ENCODE results near the gene SPATS2.
"Not testable (repeated sequence)": the region's sequence is repeated elsewhere in the genome, so short reads cannot be mapped to it uniquely, and the experiment has no call there.

Gene SPATS2

DNA sequence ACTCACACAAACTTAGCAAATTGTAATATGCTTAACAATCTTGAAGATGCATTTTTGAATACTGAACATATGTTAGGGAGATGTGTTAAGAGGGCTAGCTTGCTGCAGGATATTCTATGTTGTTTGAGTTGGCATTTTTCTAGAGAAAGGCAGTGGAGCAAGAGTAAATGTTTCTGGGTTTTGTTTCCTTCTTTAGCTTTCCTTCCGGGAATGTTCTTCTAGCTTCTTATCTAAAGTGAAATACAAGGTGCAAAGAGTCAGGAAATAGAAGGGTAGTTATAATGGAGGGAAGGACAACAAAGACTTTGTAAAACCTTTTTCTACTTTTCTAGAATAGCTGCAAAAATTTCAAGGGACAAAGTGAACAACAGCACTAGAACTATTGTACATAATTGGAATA, 94.0 kb downstream of the SPATS2 start:
- no peak for DNase-seq (ENCODE audit: low read depth in 2 of 3, low spot score in 1 of 3)

DNA sequence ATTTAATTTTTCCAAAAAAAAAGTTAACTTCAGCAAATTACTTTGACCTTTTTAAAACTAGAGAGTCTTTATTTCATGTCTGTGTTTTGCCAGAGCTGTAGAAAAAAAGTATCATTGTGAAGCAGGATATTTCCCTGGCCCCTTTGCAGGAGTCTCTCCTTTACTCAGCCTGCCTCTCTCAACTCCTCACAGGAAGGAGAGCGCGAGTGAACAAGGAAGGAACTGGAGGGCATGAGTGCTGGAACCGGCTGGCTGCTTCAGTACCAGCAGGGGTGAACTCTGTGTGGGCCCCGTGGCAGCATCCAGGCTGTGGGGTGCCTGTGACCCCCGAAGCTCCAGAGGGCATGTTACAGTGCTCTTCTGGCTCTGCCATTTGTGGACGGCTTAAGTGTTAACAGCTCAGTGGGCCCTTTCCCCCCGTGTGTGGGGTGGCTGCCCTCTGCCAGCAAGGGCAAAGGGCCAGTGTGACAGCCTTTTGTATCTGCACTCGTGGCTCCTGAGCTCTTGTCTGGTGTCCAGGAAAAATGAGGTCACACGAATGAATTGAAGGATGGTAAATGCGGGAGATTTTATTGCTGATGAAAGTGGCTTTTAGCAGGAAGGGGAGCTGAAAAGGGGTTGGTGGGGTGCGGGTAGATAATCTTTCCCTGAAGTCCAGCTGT, 95.0 kb downstream of the SPATS2 start:
- no peak for DNase-seq (ENCODE audit: low read depth in 2 of 3, low spot score in 1 of 3)

DNA sequence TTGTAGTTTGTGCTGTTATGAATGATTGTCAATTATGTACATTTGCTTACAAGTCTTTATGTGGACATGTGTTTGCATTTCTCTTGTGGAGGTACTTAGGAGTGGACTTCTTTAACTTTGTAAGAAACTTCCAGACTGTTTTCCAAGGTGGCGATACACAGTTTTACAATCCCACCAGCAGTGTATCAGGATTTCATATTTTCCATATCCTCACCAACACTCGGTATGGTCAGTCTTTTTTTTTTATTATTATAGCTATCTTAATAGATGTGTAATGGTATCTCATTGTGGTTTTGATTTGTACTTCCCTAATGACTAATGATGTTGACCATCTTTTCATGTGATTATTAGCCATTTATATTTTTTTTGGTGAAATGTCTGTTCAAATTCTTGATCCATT, 97.9 kb downstream of the SPATS2 start:
- no peak for DNase-seq (ENCODE audit: low read depth in 2 of 3, low spot score in 1 of 3)

DNA sequence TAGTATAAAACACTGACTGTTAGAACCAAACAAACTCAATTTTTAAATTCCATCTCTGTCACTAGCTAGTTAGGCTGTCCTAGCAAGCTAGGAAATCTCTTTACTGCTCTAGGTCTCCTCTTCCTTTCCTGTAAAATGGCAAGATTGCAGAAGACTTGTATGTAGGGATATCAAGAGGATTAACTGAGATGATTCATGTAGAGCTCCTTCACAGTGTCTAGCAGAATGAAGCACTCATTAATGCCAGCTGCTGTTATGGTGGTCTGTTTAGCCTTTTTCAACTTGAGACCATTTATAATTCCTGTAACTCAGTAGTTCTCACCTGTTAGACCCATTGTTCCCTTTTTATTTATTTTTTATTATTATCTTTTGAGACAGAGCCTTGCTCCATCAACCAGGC, 103.7 kb downstream of the SPATS2 start:
- no peak for DNase-seq (ENCODE audit: low read depth in 2 of 3, low spot score in 1 of 3)

DNA sequence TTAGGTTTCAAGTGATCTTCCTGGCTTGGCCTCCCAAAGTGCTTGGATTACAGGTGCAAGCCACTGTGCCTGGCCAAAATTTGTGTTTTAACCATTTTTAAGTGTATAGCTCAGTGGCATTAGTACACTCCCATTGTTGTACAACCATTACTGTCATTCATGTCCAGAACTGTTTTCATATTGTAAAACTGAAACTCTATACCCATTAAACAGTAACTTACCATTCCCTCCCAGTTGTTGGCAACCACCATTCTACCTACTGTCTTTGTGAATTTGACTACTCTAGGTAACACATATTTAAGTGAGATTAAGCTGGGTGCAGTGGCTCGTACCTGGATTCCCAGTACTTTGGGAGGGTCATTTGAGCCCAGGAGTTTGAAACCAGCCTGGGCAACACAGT, 104.3 kb downstream of the SPATS2 start:
- no peak for DNase-seq (ENCODE audit: low read depth in 2 of 3, low spot score in 1 of 3)

- DNase-seq (ENCODE audit: low read depth in 2 of 3, low spot score in 1 of 3), result no peak
Observed at GRCh38 chr12:49476091-49476490, 108.8 kb downstream of the SPATS2 start.

- DNase-seq (ENCODE audit: low read depth in 2 of 3, low spot score in 1 of 3), result no peak
Observed at GRCh38 chr12:49478949-49479664, 111.8 kb downstream of the SPATS2 start.

DNA sequence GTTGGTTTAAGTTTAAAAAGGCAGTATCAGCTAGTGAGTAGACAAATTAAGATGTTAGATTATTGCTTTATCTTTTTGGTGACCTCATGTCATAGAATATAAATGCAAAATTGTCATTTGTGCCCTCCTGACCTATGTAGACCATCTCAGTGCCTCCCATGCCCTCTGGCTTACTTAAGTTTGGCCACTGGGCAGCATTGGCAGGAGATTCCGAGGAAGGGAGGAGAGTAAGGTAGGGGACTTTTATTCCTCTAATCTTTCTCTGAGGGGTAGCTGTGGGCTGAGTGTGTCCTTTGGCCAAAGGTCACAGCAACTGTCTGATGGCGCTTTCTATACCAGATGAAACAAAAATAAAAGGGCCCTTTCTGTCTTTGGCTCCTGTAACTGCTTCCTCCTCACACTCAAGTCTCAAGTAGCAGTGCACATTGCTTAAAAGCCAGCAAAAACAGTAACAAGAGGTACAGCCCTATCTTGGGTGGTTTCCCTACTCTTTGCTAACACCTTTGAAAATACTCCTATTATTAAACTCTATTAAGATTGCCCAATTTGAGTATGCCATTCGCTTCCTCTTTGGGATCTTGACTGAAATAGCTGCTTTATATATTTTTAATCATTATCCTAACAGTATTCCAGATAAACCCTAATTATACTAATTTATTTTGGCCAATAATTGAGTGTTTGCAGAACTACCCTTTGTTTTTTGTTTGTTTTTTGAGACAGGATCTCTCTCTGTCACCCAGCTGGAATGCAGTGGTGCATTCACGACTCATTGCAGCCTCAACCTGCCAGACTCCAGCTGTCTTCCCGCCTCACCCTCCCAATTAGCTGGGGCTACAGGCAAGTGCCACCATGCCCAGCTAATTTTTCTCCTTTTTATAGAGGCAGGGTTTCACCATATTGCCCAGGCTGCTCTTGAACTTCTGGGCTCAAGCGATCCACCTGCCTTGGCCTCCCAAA, 115.1 kb downstream of the SPATS2 start:
- DNase-seq (ENCODE audit: low read depth in 2 of 3, low spot score in 1 of 3), result no peak

- DNase-seq (ENCODE audit: low read depth in 2 of 3, low spot score in 1 of 3), result no peak
Observed at GRCh38 chr12:49483619-49484018, 116.4 kb downstream of the SPATS2 start.

DNA sequence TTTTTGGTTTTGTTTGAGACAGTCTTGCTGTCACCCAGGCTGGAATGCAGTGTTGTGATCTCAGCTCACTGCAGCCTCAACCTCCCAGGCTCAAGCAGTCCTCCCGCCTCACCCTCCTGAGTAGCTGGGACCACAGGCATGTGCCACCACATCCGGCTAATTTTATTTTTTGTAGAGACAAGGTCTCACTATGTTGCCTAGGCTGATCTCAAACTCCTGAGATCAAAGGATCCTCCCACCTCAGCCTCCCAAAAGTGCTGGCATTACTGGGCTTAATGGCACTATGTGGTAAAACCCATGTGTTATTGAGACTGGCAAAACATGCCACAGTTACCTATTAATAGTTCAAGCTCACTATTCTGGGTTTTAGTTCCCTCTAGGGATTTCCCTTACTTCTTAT, 120.3 kb downstream of the SPATS2 start:
- no peak for DNase-seq (ENCODE audit: low read depth in 2 of 3, low spot score in 1 of 3)

DNA sequence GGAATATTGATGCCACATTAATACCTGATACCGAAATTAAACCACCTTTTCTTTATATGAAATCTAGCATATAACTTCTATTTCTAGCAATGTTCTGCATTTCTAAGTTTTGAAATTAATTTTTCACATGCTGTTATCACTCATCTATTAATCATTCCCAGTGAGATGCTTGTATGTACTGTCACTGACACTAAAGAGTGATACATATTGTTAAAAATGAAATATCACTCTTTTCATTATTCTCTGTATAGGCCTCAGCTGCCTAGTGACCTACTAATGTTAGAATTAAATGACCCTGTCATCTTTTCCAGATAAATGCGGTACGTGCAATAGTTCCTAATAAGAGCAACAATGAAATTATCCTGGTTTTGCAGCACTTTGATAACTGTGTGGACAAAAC, 121.9 kb downstream of the SPATS2 start:
- no peak for DNase-seq (ENCODE audit: low read depth in 2 of 3, low spot score in 1 of 3)

- DNase-seq (ENCODE audit: low read depth in 2 of 3, low spot score in 1 of 3), result no peak
Observed at GRCh38 chr12:49489720-49490119, 122.5 kb downstream of the SPATS2 start.

DNA sequence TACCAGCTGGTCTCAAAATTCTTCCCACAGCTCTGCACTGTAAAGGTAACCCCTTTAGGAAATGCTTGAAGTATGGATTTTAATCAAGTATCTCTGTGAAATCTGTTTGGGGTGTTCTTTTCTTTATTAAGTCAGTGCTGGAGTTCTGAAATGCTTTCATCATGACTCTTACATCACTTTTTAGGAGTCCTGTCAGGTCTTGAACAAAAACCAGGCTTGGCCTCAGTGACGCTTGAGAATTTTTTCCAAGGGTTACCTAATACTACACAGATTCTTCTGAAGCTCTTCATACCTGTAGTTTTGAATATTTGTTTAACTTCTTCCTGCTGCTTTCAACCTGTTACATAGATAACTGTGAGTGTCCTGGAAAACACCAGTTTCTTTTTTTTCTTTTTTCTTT, 124.6 kb downstream of the SPATS2 start:
- no peak for DNase-seq (ENCODE audit: low read depth in 2 of 3, low spot score in 1 of 3)

GRCh38 chr12:49493900-49494299, 126.6 kb downstream of the SPATS2 start:
- DNase-seq (ENCODE audit: low read depth in 2 of 3, low spot score in 1 of 3), result no peak

DNA sequence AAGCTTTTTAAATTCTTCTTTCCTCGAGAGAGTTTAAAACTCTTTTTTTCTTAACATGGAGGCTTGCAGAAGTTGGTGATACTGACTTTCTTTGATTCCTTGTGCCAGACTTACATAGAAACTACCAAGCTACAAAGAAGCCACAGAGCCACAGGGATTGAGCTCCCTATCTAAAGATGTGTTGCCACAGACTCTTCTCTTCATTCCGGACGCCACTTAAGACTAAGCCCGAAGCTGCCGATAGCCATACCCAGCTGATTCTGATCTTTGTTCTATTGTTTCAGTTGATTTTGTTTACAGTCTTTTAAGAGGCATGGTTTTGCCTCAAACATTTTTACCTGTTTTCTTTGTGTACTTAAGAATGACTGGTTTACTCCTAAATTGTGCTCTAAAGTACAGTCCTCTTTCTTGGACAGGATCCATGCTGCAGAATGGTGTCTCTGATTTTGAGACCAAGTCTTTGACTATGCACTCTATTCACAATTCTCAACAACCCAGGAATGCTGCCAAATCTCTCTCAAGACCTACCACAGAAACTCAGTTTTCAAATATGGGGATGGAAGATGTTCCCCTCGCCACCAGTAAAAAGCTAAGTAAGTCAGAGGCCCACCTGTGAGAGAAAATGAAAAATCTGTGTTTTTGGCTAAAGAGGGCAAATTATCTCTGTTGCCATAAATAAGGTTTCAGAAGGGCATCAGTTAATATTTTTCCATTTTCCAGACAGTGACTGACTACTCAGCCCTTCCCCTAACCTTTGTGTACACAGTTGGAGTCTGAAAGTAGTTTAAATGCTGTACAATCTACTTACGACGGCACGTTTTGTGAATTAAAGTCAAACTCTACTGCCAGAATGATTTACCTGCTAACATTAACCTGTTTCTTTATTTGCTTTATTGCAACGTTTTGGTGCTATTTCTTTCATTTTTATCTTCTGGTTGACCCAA, 129.4 kb downstream of the SPATS2 start:
- DNase-seq (ENCODE audit: low read depth in 2 of 3, low spot score in 1 of 3), result no peak

DNA sequence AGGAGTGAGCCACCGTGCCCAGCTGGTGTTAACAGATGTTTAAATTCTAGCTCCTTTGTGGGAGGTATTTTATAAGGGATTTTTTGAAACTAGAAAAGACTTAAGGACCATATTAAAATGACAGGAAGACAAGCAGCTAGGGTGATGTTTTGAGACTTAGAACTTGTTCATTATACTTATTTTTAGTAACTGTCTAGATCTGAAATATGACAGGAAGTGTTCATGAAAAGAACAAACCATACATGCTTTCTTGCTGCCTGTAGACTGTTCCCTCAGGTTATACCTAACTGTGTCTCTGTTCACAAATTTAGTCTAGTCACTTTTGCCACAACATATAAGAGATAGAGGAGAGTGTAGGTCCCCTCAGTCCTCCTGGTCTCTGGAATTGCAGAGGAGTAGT, 134.6 kb downstream of the SPATS2 start:
- no peak for DNase-seq (ENCODE audit: low read depth in 2 of 3, low spot score in 1 of 3)

- DNase-seq (ENCODE audit: low read depth in 2 of 3, low spot score in 1 of 3), result no peak
Observed at GRCh38 chr12:49502590-49502989, 135.3 kb downstream of the SPATS2 start.

DNA sequence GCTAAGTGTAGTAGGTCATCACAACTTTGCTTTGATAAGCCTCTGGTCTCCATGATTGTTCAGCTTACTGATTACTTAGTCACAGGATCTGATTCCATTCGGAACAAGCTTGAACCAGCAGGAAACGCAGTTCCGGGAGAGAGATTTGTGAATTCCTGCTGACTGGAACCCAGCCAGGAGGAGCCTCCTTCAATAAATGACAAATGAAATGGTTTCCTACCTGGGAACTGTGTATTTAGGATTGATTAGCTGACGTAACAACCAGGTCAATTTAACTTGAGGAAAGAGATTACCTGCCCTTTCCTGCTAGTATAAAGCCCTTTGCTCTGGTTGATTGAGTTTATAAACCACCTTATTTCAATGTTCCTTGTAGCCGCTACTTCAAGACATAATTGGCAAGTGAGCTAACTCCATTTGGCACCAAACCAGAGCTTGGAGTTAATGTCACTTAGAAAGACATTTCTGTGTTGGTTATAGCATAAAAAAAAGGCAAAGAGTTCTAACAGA, 136.5 kb downstream of the SPATS2 start:
- DNase-seq (ENCODE audit: low read depth in 2 of 3, low spot score in 1 of 3), result no peak

DNA sequence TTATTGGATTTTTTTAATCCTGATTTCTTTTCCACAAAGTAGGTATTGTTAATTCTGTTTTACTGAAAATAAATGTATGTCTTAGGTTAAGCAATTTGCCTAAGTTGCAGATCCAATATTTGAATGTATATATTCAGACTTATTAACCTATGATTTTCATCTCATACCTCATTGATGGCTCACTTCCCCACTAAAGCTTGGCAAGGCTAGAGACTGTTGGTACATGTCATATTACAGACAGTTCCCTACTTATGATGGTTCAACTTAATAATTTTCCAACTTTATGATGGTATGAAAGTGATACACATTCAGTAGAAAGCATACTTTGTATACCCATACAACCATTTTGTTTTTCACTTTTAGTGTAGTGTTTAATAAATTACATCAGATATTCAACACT, 138.4 kb downstream of the SPATS2 start:
- no peak for DNase-seq (ENCODE audit: low read depth in 2 of 3, low spot score in 1 of 3)

GRCh38 chr12:49507139-49507538, 139.9 kb downstream of the SPATS2 start:
- no peak for DNase-seq (ENCODE audit: low read depth in 2 of 3, low spot score in 1 of 3)

DNA sequence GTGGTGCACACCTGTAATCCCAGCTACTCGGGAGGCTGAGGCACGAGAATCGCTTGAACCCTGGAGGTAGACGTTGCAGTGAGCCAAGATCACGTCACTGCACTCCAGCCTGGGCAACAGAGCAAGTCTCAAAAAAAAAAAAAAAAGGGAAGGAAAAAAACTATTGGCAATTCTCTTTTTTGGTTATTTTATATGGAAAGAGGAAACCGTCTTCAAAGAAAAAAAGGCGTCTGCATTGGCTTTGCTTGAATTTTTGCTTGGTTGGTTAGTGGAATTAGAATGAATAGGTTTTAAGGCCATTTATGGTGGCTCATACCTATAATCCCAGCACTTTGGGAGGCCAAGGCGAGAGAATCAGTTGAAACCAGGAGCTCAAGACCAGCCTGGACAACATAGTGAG, 142.4 kb downstream of the SPATS2 start:
- DNase-seq (ENCODE audit: low read depth in 2 of 3, low spot score in 1 of 3), result not testable (repeated sequence)

Data from stimulated activated CD4-positive, alpha-beta T cell treated with anti-CD3 and anti-CD28 coated beads, Interleukin-12 subunit alpha, Interleukin-12 subunit beta, amount 100 ng/mL, for 48 hours (primary cell).